ENCODE measurements around the gene TOP1.

GRCh38 chr20:41173791-41174341 lies 145.2 kb downstream of the TOP1 start:
- no peak for TF ChIP-seq CTCF (IDR thresholded peaks at IDR 0.05 in 4 of 5, conservative IDR thresholded peaks at IDR 0.05 in 1 of 5)
- no peak for TF ChIP-seq POLR2A (IDR thresholded peaks at IDR 0.05)
